Measurements from ENCODE around the gene SNX11. TPM values are rescaled to one million over a fixed set of nuclear protein-coding genes. Genes with fewer than 3 reads are reported as not detected.

SNX11 gene
- polyA plus RNA-seq, 1 donor from 2014 or later, result 29.0 TPM

DNA sequence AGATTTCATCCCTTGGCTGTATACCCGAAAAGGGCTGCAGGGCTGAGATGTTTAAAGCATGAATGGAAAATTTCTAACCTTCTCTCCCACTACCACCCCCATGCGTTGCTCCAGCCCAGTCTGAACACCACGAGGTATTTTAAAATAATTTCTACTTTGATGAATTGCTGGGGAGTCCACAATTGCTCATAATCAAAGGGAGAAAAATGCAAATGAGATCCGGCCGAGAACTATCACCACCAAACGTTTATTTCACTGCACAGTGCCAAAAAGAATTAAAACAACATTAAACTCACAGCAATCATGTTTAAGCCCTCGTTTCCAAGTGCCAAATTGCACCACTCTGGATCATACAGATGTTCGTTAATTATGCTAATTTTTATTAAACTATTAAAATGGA is 36.7 kb downstream of the SNX11 start:
- Histone ChIP-seq H3K9me2 (ENCODE audit: insufficient read depth, low read length) (no peaks in the 10 kb centered on the region), H3K9ac (ENCODE audit: low read length) (no peak overlapping the region), H3K79me2 (replicated peaks; ENCODE audit: insufficient read depth, low read length) (no peaks in the 10 kb centered on the region), H3F3A (ENCODE audit: insufficient read depth, low read length, poor library complexity, severe bottlenecking) (no peaks in the 10 kb centered on the region), H3K27ac (ENCODE audit: low read length) (no peak overlapping the region), H3K9me3 (ENCODE audit: low read length) (no peaks in the 10 kb centered on the region), H4K20me1 (ENCODE audit: insufficient read depth) (no peaks in the 10 kb centered on the region), H3K4me3 (ENCODE audit: low read length) (no peak overlapping the region), H2AFZ (ENCODE audit: low read depth, low read length) (no peak overlapping the region), H3K36me3 (ENCODE audit: insufficient read depth, low read length) (no peaks in the 10 kb centered on the region), H3K27me3 (ENCODE audit: insufficient read depth, low read depth, low read length) (no peaks in the 10 kb centered on the region), H3K4me2 (ENCODE audit: low read length) (no peak overlapping the region)
- no peak for TF ChIP-seq REST (IDR thresholded peaks at IDR 0.05; ENCODE audit: borderline replicate concordance)
- no peak for TF ChIP-seq MXI1 (conservative IDR thresholded peaks at IDR 0.05; ENCODE audit: poor library complexity, severe bottlenecking)
- TF ChIP-seq POLR2AphosphoS5 (IDR thresholded peaks at IDR 0.05), result no peak
- TF ChIP-seq EP300 (conservative IDR thresholded peaks at IDR 0.05; ENCODE audit: poor library complexity, severe bottlenecking), result no peak
- TF ChIP-seq SMC3 (conservative IDR thresholded peaks at IDR 0.05; ENCODE audit: poor library complexity), result no peak
- no peak for TF ChIP-seq RAD21 (conservative IDR thresholded peaks at IDR 0.05)
- TF ChIP-seq, protein P1, sequence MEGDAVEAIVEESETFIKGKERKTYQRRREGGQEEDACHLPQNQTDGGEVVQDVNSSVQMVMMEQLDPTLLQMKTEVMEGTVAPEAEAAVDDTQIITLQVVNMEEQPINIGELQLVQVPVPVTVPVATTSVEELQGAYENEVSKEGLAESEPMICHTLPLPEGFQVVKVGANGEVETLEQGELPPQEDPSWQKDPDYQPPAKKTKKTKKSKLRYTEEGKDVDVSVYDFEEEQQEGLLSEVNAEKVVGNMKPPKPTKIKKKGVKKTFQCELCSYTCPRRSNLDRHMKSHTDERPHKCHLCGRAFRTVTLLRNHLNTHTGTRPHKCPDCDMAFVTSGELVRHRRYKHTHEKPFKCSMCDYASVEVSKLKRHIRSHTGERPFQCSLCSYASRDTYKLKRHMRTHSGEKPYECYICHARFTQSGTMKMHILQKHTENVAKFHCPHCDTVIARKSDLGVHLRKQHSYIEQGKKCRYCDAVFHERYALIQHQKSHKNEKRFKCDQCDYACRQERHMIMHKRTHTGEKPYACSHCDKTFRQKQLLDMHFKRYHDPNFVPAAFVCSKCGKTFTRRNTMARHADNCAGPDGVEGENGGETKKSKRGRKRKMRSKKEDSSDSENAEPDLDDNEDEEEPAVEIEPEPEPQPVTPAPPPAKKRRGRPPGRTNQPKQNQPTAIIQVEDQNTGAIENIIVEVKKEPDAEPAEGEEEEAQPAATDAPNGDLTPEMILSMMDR (IDR thresholded peaks at IDR 0.05; ENCODE audit: poor library complexity, severe bottlenecking), result no peak
- no peak for TF ChIP-seq EZH2 (IDR thresholded peaks at IDR 0.05; ENCODE audit: borderline replicate concordance, insufficient read depth, low read length, poor library complexity, severe bottlenecking)
- no peak for TF ChIP-seq TAF1 (IDR thresholded peaks at IDR 0.05; ENCODE audit: low read depth)

GRCh38 chr17:48144976-48145798 is 37.6 kb downstream of the SNX11 start:
- H3K27me3 ChIP-seq (ENCODE audit: insufficient read depth, low read depth, low read length), result no peaks in the 10 kb centered on the region
- H3K27ac ChIP-seq (ENCODE audit: low read length), result no peak overlapping the region
- H4K20me1 ChIP-seq (ENCODE audit: insufficient read depth), result no peaks in the 10 kb centered on the region
- no peaks in the 10 kb centered on the region for H3K9me3 ChIP-seq (ENCODE audit: low read length)
- no peak overlapping the region for H2AFZ ChIP-seq (ENCODE audit: low read depth, low read length)
- no peak overlapping the region for H3K9ac ChIP-seq (ENCODE audit: low read length)
- no peak for TF ChIP-seq TAF1 (IDR thresholded peaks at IDR 0.05; ENCODE audit: low read depth)
- no peak for TF ChIP-seq SMC3 (conservative IDR thresholded peaks at IDR 0.05; ENCODE audit: poor library complexity)
- no peak for TF ChIP-seq MXI1 (conservative IDR thresholded peaks at IDR 0.05; ENCODE audit: poor library complexity, severe bottlenecking)
- no peak for TF ChIP-seq REST (IDR thresholded peaks at IDR 0.05; ENCODE audit: borderline replicate concordance)
- TF ChIP-seq, protein P1 (IDR thresholded peaks at IDR 0.05; ENCODE audit: poor library complexity, severe bottlenecking), result no peak
- no peak for TF ChIP-seq EP300 (conservative IDR thresholded peaks at IDR 0.05; ENCODE audit: poor library complexity, severe bottlenecking)
- no peak for TF ChIP-seq RAD21 (conservative IDR thresholded peaks at IDR 0.05)
- TF ChIP-seq EZH2 (IDR thresholded peaks at IDR 0.05; ENCODE audit: borderline replicate concordance, insufficient read depth, low read length, poor library complexity, severe bottlenecking), result no peak
- no peak for TF ChIP-seq POLR2AphosphoS5 (IDR thresholded peaks at IDR 0.05)
- no peaks in the 10 kb centered on the region for H3F3A ChIP-seq (ENCODE audit: insufficient read depth, low read length, poor library complexity, severe bottlenecking)
- H3K36me3 ChIP-seq (ENCODE audit: insufficient read depth, low read length), result no peaks in the 10 kb centered on the region
- H3K79me2 ChIP-seq (replicated peaks; ENCODE audit: insufficient read depth, low read length), result no peaks in the 10 kb centered on the region
- H3K4me3 ChIP-seq (ENCODE audit: low read length), result no peak overlapping the region
- no peak overlapping the region for H3K4me2 ChIP-seq (ENCODE audit: low read length)
- H3K9me2 ChIP-seq (ENCODE audit: insufficient read depth, low read length), result no peaks in the 10 kb centered on the region

All from neural cell (in vitro differentiated cells).